GM19324 (cell line): ENCODE results near the gene CCDC192.

ENCODE experiments used
- ATAC-seq: cut with Tn5 transposase; IDR thresholded peaks from one replicate; pipeline ENCODE4 v1.9.1; 2021; ENCODE audit warnings: mild to moderate bottlenecking, moderate library complexity; ENCODE audit not compliant: unreplicated experiment, low FRiP score

CCDC192 gene

DNA sequence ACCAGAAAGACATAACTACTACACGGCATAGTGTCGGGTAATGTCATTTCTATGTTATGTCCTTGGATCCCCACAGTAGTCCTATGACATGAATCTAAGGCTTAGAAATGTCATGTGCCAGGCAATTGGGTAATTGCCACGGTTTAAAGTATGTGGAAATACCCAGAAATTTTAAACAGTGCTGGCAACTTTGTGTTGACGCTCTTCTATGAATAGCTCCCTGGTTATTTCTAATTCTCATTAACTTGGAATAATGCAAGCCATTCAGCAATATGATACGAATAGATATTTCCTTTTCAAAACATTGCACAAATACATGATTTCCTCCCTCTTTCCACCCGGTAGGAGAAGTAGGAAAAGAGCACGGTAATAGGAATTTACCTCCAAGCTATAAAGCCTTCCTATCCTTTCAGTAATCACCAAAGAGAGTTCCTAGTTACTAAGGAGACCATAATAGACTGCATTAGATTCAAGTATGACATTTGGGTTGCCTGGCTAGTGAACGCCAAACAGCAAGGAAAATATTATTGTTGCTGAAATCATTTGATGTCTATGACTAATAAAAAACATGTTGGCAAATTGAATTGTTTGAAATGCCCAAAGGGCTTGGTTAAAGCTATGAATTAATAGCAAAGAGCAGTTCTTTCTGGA, 168.4 kb downstream of the CCDC192 start:
- no peak for ATAC-seq

DNA sequence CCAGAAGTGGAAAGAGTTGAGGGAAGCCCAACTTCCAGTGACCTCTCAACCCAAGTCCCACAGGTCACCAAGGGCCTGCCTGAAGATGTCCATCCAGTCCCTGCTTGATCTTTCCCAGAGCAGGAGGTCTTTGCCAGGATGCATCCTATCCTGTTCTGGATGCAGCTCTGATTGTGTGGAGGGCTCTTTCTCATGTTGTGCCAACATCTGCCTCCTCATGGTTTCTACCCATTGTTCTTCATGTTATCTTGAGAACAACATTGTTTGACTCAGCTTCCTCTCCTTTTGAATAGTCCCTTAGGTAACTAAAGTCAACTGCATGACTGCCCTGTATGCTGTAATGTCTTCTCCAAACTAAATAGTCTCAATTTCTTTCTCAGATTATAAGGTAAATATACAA, 169.3 kb downstream of the CCDC192 start:
- no peak for ATAC-seq

DNA sequence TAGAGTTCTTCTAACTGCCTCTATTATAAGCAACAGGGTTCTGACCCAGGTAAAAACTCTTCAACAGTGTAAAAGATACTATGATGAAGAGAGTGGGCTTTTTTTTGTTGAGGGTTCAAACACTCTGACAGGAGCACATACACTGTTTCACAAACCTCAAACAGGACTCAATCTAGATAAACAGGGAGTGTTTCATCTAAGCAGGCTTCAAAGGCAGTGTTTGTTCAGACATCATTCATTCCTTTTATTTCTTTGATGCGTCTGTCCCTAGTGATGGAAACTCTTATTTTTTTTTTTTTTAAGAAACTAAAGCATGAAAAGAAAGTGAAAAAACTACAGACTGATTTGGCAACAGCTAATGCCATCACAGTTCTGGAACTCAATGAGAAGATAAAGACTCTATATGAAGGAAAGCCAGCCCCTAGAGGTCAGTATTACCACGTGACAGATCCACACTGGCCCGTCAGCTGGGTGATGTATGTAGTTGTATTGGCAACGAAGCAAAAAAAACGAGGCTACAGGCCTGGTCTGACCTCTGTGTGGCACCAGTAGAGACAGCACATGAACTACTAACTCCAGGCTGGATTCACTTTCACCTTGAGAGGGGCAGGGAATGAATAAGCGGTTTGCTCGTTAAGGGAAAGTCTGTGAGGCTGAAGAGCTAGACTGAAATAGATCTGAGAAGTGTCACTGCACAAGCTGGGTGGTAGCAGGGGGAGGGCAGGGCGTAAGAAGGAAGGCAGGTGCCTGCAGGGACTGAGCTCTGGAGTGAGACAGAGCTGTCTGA, 172.2 kb downstream of the CCDC192 start:
- peak; percentile 91 for ATAC-seq

DNA sequence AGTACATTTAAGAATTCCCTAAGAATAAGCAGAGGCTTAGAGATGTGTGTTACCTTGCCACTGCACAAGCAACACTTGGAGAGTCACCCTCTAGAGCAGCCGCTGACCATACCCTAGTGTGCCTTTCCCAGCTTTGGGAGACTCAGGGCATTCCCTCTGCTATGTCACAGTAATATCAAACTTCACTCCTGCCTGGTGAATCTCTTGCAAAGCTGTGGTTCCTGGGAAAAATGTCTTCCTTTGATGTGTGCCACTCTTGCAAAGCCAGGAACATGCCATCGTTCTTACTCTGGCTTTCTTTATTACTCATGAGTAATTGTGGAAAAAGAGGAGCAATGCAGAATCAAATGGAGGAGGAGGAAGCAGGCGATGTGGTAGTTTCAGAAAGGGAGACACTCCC, 173.2 kb downstream of the CCDC192 start:
- ATAC-seq, result no peak

DNA sequence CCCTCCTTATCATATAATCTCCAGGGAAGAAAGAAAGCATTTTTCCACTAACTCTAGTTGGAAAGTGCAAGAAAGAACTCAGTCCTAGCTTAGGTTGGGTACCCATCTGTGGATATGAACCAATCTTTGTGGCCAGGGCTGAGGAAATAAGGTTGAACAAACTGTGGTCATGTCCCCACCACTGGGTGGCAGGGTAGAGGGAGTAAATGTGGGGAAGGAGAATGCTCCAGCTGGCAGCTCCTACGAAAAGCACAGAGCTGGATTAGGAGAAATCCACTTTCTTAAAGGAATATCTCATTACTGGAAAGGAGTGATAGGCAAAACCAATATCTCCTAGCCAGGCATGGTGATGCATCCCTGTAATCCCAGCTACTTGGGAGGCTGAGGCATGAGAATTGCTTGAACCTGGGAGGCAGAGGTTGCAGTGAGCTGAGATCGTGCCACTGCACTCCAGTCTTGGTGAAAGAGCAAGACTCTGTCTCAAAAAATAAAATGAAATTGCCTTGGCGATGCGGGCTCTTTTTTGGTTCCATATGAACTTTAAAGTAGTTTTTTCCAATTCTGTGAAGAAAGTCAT, 175.1 kb downstream of the CCDC192 start:
- no peak for ATAC-seq

DNA sequence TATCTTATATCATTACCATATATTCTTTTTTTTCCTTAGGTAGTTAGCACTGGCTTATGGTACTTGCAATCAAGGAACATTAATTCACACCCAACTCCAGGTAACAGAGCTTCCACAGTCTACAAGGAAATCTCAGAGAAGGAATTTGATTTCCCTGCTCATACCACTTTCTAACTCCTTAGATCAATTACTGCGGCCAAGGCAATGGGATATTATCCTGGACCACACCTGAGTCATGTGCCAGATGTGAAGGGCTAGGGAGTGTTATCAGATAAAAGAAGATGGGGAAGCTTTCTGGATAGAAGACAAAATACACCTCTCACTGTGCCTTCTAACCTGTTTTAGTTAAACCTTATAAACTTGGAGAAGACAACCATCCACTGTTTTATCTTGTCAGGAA, 181.2 kb downstream of the CCDC192 start:
- ATAC-seq, result no peak

DNA sequence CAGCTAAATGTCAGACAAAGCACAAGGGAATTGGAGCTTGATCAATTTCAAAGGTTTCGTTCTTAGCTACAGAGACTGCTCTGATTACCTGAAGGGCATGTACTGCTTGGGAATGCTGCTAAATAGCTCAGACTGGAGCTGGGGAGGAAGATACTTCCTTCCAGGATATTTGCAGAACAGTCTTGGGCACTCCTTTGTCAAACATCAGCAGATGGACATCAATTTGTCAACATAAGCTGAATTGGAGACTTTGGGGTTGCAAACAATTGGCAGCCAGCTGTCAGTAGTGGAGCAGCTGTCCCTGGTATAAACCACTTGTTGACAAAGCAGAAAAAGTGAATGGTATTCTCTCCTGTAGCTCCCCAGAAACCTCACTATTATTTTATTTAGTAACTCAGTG, 182.0 kb downstream of the CCDC192 start:
- no peak for ATAC-seq

DNA sequence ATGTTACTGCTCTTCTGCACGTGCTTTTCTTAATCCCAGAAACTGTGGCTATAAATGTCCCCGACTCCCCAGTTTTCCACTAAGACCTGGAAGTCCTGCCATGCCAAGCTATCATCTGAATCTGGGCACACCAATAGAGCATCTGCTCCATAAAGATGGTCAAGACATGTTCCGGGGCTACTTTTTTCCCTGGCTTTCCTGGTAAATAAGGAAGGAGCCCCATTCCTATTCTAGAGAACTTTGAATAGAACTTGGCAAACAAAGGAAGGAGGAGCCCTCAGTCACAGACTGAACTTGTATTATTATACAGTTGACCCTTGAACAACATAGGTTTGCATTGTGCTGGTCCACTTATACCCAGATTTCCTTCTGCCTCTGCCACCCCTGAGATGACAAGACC, 182.9 kb downstream of the CCDC192 start:
- no peak for ATAC-seq

DNA sequence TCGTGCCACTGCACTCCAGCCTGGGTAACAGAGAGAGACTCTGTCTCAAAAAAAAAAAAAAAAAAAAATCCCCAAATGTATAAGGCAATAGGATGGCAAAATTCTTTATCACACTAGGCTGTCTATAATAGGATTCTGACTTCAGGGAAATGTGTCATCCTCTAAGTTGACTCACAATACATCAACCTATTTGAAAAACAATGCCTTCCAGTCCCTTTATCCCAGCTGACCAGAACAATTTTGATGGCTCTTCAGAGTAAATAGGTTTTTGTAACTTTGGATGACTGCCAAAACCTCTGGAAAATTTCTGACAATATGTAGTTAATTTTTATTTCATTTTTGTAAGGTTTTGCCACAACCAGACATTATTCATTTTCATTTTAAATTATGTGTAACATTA, 184.1 kb downstream of the CCDC192 start:
- ATAC-seq, result no peak

DNA sequence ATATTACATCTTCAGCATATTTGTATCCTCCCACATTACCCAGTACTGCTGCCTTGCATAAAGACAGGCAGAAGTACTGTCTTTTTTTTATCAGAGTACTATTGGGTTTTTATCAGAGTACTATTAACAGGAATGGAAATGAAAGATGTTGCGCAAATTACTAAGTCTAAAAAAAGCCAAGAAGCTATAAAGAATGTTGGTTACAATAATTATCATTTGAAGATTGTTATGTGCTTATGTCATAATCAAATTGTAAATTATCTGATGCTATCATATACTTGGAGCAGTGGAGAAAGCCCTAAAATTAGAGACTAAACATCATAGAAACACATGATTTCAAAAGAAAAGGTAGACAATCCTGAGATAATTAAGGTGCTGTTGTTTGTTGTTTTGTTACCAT, 188.8 kb downstream of the CCDC192 start:
- no peak for ATAC-seq

DNA sequence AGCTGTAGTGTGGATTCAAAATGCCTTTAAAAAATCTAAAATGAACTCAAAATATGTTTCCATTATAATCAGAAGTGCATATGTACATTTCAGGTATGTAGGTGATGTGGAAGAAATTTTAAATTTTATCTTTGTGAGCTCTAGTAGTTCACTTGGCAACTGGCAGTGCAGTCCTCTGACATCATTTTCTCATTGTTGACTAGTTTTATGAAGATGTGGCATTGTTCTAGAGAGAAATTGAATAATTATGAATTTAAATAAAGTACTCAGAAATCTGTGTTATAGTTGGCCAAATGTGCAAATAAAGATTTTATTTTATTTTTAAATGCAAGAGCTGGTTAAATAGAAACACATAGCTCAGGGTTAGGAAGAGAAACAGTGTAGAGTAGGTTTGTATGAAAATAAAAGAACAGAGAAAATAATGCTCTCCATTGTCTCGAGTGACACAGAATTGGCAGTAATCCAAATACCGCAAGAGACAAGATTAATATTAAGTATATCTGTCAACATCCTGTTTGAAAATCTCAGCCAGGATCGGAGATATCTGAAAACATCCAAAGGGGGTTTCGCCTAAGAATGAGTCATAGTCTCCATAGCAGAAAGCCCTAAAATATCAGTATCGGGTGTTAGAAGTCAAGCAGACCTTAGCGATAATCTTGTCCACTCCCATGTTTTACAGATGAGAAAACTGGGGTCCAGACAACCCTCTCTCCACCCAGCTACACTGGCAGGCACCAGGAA, 189.4 kb downstream of the CCDC192 start:
- ATAC-seq, result no peak

DNA sequence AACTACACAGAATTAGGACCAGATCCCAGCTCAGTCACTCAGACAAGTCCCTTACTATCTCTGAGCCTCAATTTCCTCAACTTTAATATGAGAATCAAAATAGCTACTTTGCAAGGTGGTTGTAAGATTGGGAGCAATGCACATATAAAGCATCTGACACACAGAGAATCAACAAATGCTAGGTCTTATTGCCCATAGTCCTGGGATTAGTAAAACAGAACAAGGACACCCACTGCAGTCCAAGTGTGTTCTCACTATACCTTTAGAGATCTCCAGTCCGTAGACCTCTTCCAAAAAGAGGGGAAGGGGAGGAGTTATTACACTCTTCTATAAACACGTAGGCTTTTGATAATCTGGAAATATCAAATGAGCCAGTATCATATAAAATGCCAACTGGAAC, 190.0 kb downstream of the CCDC192 start:
- no peak for ATAC-seq

DNA sequence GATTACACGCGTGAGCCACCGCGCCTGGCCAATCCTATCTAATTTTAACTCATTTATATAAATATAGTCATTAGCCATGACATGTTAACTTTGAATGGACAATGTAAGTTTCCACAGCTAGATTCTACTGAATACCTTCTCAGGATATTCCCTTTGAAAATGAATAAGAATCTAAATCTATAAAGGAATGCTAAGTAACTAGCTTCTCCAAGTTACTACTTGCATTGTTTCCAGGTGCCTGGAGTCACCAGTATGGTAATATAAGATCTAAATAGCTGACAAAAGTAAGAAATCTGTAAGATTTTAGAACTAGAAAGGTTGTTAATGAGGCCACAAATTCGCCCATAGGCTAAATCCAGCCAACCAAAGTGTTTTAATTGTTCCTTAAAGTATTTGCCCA, 191.3 kb downstream of the CCDC192 start:
- ATAC-seq, result no peak

DNA sequence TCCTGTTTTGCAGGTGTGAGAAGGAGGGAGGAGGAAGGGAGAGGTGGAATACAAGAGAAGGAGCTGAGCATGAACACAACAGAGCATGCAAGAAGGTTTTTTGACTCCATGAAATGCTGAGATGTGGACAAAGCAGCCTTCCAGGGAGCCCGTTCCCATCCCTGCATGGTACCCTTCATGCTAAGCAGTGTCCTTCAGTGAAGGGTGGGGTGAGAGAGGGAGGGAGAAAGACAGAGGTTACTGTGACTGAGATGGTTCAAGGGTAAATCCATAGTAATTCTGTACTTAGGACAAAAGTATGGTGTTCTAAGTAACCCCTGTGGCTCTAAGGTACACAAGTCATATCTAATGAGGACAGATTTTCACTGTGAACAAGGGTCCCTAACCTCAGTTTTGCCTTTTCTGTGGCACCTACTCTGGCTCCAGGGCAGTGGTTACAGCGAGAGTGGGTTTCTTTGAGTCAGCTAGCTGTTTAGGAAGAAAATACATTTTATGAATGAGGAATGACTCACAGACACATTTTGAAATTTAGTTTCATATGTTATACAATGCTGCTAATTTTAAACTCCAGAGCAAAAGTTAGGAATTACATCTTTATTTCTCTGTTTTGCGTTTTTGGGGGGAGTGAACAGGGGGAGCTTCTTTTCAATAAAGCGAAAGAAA, 195.5 kb downstream of the CCDC192 start:
- ATAC-seq, result no peak

DNA sequence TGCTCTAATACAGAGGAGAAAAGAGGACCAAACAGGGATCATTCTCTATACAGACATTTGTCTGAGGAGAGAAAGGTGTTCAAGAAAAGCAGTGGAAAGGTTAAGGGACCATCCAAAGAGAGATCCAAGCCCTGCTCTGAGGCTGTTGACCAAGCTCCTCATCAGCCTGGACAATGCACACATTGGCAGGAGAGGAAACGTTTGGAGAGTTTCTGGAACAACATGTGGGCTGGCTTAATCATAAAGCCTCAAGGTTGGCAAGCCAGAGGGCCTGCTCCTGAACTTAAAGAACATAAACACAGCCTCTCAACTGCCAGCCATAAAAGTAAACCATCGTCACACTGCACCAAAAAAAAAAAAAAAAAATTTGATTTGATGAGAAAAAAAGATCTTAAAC, 196.0 kb downstream of the CCDC192 start:
- ATAC-seq, result no peak

DNA sequence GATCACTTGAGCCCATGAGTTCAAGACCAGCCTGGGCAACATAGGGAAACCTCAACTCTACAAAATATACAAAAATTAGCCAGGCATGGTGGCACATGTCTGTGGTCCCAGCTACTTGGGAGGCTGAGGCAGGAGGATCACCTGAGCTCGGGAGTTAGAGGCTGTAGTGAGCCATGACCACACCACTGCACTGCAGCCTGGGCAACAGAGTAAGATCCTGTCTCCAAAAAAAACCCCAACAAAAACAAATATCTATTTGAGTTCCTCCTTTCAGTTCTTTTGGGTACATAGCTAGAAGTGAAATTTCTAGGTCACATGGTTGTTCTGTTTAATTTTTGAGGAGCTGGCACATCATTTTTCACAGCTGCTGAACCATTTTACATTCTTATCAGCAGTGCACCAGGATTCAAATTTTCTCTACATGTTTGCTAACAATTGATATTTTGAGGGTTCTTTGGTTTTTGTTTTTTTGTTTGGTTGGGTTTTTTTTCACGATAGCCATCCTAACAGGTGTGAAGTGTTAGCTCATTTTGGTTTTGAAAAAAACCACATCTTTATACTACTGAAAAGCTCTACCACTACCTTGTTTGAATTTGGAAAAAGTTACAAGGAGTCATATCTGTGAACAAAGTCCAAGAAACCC, 203.5 kb downstream of the CCDC192 start:
- ATAC-seq, result peak; percentile 58

DNA sequence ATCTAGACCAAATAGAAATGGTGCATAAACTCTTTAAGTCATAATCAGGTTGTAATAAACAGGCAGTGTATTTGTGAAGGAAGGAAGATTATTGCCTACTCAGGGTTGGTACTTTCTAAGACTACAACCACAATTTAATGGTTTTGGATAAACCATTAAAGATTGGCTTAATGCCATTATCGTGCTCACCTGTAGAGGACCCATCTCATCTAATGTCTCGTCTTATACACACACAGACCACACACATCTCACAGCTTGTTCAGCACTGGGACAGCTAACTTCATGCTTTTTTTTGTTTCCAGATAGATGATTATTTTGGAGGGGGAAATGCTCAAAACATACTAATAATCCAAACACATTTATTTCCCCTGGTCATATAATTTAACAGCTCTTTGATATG, 204.7 kb downstream of the CCDC192 start:
- no peak for ATAC-seq

DNA sequence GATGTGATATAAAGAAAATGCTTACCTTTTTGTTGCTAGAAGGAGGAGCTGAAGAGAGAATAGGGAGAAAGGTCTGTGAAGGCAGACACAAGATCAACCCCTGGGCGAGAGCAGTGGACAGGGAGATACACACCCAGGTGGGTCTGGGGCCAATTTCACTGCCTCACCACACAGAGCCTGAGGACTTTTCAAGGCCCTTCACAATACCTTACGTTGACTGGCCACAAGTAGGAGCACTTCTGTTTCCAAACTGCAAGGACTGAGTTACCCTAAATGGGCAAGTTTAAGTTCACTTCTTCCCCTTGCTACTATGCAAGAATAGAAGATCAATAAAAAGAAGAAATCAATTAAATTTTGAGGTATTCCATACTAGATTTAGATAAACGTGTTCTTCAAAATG, 205.9 kb downstream of the CCDC192 start:
- ATAC-seq, result peak; percentile 73

DNA sequence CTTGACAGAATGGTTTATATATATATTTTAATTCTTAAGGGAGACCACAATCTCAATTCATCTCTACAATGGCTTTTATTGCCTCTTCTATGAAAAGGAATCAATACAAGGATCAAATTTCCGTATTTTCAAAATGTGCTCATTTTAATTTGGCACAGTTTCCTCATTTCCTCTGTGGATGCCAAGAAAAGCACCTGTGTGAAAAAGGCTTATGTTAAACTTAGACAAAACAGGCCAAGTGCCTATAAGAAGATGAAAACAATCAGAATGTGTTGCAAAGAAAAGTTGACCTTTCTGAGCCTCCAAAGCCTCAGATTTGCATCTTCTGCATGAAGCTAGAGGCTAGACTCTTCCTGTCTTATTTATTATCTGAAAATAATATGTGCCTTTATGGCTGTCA, 206.6 kb downstream of the CCDC192 start:
- ATAC-seq, result no peak

DNA sequence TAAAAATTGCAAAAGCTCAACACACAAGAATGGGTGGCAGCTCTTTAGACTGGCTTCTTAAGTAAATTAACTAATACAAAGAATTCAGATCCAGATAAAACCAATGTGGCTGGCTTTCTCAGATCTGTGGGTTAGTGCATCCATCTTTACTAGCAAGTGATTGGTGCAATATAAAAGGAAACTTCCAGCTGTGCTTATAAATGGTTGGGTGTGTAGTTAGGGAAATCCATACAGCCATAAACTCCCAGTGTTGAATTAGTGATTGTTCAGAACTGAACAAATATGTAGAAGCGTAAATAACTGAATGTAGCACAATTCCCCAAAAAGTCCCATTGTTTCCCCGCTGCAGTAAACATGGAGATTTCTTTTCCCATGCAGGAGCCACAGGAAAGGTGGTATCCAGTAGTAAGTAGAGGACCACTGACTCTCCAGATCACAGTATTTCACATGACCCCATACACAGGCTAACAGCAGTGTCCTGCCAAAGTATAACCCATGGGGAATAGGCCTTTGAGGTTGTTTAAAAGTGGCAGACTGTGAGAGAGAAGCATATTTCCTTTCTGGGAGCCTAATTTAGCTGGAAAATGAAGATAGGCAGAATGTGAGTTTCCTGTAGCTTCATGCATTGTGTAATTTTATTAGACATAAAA, 207.2 kb downstream of the CCDC192 start:
- ATAC-seq, result no peak
